SH-SY5Y (cell line): ENCODE results near the gene DMBT1.

ENCODE experiments used
- GATA2 ChIP-seq: IDR thresholded peaks from 2 replicates; pipeline ENCODE4 v1.6.1; 2011; ENCODE audit warnings: mild to moderate bottlenecking, low read depth, low read length
- GATA3 ChIP-seq: IDR thresholded peaks from 2 replicates; pipeline ENCODE4 v1.6.1; 2011; ENCODE audit warnings: low read depth, mild to moderate bottlenecking, low read length, moderate library complexity

- TF ChIP-seq GATA2 (no peak), GATA3 (no peak)
These were observed 112.7 kb downstream of the DMBT1 start for GRCh38 chr10:122673269-122673668.
